ENCODE data around the gene TTLL12.

TTLL12 gene

DNA sequence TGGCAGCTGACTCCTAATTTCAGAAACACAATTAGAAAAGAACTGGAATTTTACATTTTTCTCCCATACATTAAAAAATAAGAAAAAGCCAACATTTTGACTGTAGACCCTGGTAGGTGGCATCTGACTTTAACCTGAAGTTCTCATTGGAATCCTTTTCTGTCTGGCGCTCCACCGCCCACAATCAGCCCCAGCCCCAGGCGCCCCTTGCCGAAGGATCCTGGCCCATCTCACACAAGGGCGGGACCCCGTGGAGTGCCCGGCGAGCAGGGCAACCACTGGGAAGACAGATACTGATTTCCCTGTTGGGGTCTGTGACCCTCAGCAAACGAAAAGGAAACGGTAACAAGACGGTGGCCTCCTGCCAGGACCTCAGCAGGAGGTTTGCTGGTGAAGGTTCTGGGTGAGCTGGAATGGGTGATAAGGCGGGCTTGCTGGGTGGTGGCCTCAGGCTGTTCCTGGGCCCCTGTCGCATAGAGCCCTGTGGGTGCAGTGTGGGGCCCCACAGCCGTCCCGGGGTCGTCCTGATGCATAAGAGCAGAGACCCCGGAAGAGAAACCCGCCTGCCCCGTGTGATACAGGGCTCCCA, 19.8 kb downstream of the TTLL12 start:
- DNase-seq = peak; percentile 72 to 86
- no peak for TF ChIP-seq GATA1 (IDR thresholded peaks at IDR 0.05; ENCODE audit: low read depth, low read length)
- TF ChIP-seq POLR2A (IDR thresholded peaks at IDR 0.05; ENCODE audit: low read length) = no peak

- TF ChIP-seq POLR2A (IDR thresholded peaks at IDR 0.05; ENCODE audit: low read length) (no peak), GATA1 (IDR thresholded peaks at IDR 0.05; ENCODE audit: low read depth, low read length) (no peak)
- DNase-seq = no peak
Measured at GRCh38 chr22:43166132-43166930, 20.6 kb downstream of the TTLL12 start.

DNA sequence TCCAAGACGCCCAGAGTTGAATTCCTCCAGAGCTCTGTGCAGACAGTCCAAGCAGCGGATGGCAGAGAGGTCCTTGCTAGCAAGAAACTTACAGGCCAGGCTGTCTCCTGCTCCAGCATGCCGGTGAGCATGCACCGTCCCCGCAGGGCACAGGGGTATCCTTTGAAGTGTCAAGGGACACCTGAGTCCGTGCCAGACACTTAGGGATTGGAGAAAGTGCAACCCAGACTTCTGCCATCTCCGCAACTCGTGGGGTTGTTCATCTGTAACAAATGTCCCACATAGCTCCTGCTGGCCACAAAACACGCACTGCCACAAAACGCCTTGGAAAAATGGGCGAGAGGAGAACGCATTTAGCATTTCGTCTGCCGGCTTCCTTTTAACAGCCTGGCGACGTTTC, 22.3 kb downstream of the TTLL12 start:
- DNase-seq = no peak
- no peak for TF ChIP-seq POLR2A (IDR thresholded peaks at IDR 0.05; ENCODE audit: low read length)
- TF ChIP-seq GATA1 (IDR thresholded peaks at IDR 0.05; ENCODE audit: low read depth, low read length) = no peak

DNA sequence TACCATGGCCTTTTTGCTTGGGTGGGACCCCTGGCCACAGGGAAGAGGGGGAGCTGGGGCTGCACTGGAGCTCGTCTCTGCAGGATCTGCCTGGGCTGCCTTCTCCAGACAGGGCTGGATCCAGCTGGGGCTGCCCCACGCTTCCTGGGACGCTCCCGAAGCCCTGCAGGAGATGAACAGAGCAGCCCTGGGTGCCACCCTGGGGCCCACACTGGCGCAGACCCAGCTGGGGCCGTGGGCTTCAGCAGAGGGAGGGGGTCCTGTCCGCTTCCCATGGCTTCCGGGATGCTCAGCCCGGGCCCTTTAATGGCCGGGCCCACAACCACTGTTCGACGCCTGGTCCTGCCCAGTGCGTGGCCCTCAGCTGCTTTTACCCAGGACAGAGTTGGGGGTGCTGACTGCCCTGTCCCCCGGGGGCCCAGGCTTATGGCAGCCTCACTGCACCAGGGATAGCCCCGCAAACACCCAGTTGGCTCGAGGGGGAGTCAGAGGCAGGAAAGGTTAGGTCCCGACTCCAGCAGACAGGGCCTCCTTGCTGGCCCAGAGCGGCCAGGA, 23.6 kb downstream of the TTLL12 start:
- DNase-seq = no peak
- no peak for TF ChIP-seq GATA1 (IDR thresholded peaks at IDR 0.05; ENCODE audit: low read depth, low read length)
- TF ChIP-seq POLR2A (IDR thresholded peaks at IDR 0.05; ENCODE audit: low read length) = no peak

DNA sequence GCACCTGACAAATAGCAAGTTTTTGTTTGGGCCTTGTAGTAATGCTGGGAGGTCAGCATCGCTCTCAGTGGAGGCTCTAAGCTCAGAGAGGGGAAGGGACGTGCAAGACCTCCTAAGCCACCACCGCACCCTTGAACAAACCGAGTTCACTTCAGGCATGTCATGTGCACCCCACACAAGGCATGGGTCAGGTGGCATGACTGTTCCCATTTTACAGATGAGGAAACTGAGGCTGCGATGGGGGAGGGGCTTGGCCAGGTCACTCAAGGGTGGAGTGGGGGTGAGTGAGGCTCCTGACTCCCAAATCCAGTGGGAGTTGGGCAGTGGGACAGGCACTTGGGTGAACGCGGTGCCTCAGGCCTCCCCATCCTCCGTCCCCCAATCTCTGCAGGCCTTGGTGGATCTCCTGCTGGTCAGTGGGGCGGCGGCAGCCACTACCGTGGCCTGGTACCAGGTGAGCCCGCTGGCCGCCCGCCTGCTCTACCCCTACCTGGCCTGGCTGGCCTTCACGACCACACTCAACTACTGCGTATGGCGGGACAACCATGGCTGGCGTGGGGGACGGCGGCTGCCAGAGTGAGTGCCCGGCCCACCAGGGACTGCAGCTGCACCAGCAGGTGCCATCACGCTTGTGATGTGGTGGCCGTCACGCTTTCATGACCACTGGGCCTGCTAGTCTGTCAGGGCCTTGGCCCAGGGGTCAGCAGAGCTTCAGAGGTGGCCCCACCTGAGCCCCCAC, 24.4 kb downstream of the TTLL12 start:
- no peak for TF ChIP-seq POLR2A (IDR thresholded peaks at IDR 0.05; ENCODE audit: low read length)
- TF ChIP-seq GATA1 (IDR thresholded peaks at IDR 0.05; ENCODE audit: low read depth, low read length) = no peak
- DNase-seq = no peak

GRCh38 chr22:43160497-43161126, 26.3 kb downstream of the TTLL12 start:
- TF ChIP-seq POLR2A (IDR thresholded peaks at IDR 0.05; ENCODE audit: low read length) = no peak
- no peak for TF ChIP-seq GATA1 (IDR thresholded peaks at IDR 0.05; ENCODE audit: low read depth, low read length)
- no peak for DNase-seq

GRCh38 chr22:43159484-43160178, 27.3 kb downstream of the TTLL12 start:
- no peak for DNase-seq
- no peak for TF ChIP-seq POLR2A (IDR thresholded peaks at IDR 0.05; ENCODE audit: low read length)
- TF ChIP-seq GATA1 (IDR thresholded peaks at IDR 0.05; ENCODE audit: low read depth, low read length) = no peak

DNA sequence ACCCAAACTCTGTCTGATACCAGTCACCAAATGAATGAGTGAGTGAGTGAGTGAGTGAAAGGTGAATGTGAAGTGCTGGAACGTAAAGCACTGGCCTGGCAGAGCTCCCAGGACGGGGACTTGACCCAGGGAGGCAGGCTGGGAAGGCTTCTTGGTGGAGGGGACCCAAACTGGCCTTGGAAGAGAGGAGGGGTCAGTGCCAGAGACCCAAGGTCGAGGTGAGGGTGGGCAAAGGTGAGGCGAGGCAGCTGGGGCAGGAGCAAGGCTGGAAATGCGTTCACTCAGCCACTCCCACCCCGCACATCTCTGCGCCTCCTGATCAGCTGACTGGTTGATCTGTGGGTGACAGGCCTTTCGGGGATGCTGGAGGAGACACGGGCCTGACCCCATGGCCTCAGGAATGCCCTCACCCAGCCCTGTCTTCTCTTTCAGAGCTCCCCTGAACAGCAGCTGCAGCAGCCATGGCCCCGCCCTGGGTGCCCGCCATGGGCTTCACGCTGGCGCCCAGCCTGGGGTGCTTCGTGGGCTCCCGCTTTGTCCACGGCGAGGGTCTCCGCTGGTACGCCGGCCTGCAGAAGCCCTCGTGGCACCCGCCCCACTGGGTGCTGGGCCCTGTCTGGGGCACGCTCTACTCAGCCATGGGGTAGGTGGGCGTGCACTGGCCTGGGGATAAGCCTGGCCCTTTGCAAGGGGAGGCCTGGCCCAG, 28.0 kb downstream of the TTLL12 start:
- TF ChIP-seq POLR2A (IDR thresholded peaks at IDR 0.05; ENCODE audit: low read length) = no peak
- no peak for TF ChIP-seq GATA1 (IDR thresholded peaks at IDR 0.05; ENCODE audit: low read depth, low read length)
- no peak for DNase-seq

- DNase-seq = no peak
- no peak for TF ChIP-seq GATA1 (IDR thresholded peaks at IDR 0.05; ENCODE audit: low read depth, low read length)
- no peak for TF ChIP-seq POLR2A (IDR thresholded peaks at IDR 0.05; ENCODE audit: low read length)
Measured at GRCh38 chr22:43157874-43158546, 28.9 kb downstream of the TTLL12 start.

DNA sequence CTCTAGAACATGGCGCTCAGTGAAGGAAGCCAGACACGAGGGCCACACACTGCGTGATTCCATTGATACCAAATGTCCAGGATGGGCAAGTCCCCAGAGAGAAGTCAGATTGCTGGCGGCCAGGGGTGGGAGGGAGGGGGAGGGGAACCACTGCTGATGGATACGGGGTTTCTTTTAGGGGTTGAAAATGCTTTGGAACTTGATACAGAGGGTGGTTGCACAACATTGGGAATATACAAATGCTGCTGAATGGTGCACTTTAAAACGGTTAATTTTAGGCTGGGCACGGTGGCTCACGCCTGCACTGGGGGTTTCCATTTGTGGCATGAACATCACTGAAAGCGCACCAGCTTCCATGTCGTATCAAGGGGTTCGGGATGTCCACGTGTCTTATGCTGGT, 30.5 kb downstream of the TTLL12 start:
- no peak for TF ChIP-seq POLR2A (IDR thresholded peaks at IDR 0.05; ENCODE audit: low read length)
- TF ChIP-seq GATA1 (IDR thresholded peaks at IDR 0.05; ENCODE audit: low read depth, low read length) = no peak
- no peak for DNase-seq

- DNase-seq = no peak
- TF ChIP-seq GATA1 (IDR thresholded peaks at IDR 0.05; ENCODE audit: low read depth, low read length) = no peak
- no peak for TF ChIP-seq POLR2A (IDR thresholded peaks at IDR 0.05; ENCODE audit: low read length)
Measured at GRCh38 chr22:43155789-43156188, 31.1 kb downstream of the TTLL12 start.

DNA sequence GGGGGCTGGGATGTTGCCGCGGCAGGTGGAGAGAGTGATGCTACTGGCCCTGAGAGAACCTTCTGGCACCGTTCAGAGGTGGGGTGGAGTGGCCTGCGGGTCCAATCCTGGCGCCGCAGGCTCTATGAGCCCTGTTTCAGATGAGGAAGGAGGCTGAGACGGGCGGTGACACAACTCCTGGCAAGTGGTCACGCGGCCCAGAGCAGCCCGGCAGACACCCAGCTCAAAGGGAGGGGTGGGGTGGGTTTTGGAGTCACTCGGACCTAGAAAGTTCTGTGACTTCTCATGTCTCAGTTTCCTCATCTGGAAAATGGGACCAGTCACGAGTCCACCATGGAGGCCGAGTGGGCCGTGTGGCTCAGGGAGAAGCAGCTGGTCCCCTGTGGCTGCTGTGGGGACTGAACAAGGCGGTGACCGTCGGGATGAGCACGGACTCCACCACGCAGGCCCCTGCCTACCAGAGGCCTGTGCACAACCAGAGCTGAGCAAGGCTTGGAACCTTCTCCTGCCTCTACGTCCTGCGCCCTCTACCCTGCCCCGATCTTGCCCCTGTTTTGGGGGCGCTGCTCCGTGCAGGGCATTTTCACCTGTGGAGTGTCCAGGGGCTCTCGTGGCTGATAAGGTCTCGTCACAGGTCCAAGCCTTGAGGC, 31.9 kb downstream of the TTLL12 start:
- DNase-seq = no peak
- TF ChIP-seq POLR2A (IDR thresholded peaks at IDR 0.05; ENCODE audit: low read length) (no peak), GATA1 (IDR thresholded peaks at IDR 0.05; ENCODE audit: low read depth, low read length) (no peak)
